D721Med (cell line): Measurements from ENCODE around the gene SPACA6.
"Not testable (repeated sequence)": the region's sequence is repeated elsewhere in the genome, so short reads cannot be mapped to it uniquely, and the experiment has no call there.

ENCODE experiments used
- DNase-seq: peaks from one replicate; pipeline ENCODE4 v3.0.0; 2011; ENCODE audit warnings: low spot score; ENCODE audit not compliant: insufficient read length
- FAIRE-seq: peaks from 2 replicates; lab custom pipeline; 2011; peaks lifted over from hg19 to GRCh38; lab: Jason Lieb, UNC
- CTCF ChIP-seq: IDR thresholded peaks from 2 replicates; pipeline ENCODE4 v1.5.1; 2012; ENCODE audit warnings: mild to moderate bottlenecking, control low read depth; ENCODE audit not compliant: insufficient read depth; ENCODE audit errors: missing control alignments

The SPACA6 gene

DNA sequence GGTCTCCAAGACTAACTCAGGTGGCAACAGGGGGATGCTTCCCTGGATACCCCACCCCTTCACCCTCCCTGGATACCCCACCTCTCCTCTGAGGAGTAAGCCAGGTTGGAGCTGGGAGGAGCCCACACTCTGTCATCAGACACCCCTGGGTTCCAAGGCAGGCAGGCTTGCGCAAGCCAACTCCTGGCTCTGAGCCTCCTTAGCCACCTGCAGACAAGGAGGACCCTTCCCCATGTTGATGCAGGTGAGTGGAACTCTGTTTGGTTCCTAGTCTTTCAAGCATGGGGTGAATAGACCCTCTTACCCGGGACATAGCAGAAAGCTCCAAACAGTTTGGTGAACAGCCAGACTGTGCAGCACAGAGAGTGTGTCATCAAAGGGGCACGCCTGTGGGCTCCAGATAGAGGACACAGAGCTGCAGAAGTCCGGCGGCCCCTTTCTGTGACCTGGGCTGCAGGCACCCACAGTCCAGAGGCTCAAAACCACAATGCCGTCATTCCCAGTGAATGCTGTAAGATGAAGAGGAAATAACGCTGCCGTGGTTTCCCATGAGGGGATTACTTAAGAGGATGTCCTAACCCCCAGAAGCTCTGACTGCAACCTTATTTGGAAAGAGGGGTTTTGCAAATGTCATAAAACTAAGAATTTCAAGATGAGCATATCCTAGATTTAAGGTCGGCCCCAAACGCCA lies 42.8 kb downstream of the SPACA6 start:
- DNase-seq (no peak), FAIRE-seq (no peak)
- TF ChIP-seq CTCF = no peak

- TF ChIP-seq CTCF = no peak
- no peak for FAIRE-seq
Measured at GRCh38 chr19:51737389-51737788, 44.3 kb downstream of the SPACA6 start.

GRCh38 chr19:51737924-51738323 lies 44.8 kb downstream of the SPACA6 start:
- DNase-seq (no peak), FAIRE-seq (no peak)
- TF ChIP-seq CTCF = no peak

More at GRCh38 chr19:51737389-51737788, 44.3 kb downstream of the SPACA6 start:
- DNase-seq = no peak

DNA sequence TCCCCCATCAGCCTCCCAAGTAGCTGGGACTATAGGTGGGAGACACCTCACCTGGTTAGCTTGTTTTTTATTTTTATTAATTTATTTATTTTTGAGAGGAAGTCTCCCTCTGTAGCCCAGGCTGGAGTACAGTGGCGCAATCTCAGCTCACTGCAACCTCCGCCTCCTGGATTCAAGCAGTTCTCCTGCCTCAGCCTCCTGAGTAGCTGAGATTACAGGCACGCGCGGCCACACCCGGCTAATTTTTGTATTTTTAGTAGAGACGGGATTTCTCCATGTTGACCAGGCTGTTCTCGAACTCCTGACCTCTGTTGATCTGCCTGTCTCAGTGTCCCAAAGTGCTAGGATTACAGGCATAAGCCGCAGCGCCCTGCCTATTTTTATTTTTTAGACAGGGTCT lies 45.4 kb downstream of the SPACA6 start:
- not testable (repeated sequence) for FAIRE-seq, DNase-seq

DNA sequence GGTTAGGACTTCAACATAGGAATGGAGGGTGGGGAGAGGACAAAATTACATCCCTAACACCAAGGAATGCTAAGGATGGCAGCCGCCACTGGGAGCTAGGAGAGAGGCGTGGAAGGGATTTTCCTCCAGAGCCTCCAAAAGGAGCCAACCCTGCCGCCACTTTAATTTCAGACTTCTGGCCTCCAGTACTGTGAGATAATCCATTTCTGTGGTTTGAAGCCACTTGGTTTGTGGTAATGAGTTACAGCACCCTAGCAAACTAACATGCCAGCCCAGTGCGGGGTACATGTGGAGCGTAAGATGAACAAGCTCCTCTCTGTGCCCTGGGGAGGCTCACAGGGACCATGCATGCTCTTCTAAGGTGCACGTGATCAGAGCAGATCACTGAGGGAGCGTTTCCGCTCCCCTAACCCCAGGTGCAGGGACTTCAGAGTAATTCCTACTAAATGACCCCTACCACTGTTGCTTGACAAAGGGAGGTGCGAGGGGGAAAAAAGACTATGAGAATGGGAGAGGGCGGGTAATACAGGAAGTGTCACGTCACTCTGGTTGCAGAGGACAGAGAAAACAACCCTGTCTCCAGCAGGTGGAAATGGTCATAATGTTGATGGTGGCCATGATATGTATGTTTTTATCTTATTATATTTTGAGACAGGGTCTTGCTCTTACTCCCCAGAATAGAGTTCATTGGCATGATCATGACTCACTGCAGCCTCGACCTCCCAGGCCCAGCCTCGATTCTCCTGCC lies 46.5 kb downstream of the SPACA6 start:
- TF ChIP-seq CTCF = no peak
- no peak for FAIRE-seq
- no peak for DNase-seq

- TF ChIP-seq CTCF = no peak
- FAIRE-seq (no peak), DNase-seq (no peak)
Measured at GRCh38 chr19:51740356-51740755, 47.2 kb downstream of the SPACA6 start.

- DNase-seq (no peak), FAIRE-seq (no peak)
- no peak for TF ChIP-seq CTCF
Measured at GRCh38 chr19:51742789-51743188, 49.7 kb downstream of the SPACA6 start.
